ENCODE results near the gene IRF9. TPM values are rescaled to one million over a fixed set of nuclear protein-coding genes. Genes with fewer than 3 reads are reported as not detected.

Gene IRF9
- polyA plus RNA-seq, 3 donors = 36.3 to 79.1 (median 42.5) TPM

DNA sequence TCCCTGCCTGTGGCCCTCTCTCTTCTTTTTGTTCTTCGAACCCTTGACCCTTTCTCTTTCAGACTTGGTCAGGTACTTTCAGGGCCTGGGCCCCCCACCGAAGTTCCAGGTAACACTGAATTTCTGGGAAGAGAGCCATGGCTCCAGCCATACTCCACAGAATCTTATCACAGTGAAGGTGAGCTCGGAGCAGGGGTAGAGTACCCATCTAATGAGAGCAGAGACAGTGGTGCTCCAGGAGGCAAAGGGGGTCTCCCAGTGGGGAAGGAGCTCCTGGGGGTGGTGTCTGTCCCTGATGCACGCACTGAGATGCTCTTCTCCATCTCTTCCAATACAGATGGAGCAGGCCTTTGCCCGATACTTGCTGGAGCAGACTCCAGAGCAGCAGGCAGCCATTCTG is 4.7 kb downstream of the IRF9 start:
- 90 to 95% (median 91%) methylated on average over 5 of the region's 5 CpGs for WGBS, 3 donors
- no peak overlapping the region for H3K27ac ChIP-seq (ENCODE audit: low read depth, low read length)

DNA sequence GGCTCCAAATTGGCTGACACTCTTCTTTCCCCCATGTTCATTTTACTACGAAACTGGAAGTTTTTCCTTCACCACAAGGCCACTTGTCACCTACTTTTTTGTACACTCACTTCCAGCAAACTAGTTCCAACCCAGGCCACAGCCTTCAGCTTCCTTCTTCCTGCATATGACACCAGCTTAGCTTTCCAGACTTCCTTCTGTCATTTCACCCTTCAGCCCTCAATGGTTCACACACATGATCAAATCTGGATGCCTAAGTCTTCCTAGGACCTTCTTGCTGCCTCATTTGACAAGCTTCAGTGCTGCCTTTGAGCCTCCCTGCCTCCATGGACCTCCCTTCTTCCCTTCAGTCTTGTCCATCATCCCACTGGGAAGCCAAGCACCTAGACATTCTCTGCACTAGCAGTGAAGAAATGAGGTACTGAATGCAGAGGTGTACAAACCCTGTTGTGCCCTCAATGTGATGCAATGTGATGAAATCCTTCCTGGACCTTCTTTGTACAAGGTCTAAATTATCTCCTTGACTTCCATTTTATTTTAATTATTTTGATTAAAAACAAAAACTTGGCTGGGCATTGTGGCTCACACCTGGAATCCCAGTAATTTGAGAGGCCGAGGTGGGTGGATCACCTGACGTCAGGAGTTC is 6.5 kb downstream of the IRF9 start:
- 76 to 93% (median 78%) methylated on average over 3 of the region's 3 CpGs for WGBS, 3 donors
- no peak overlapping the region for H3K27ac ChIP-seq (ENCODE audit: low read depth, low read length)

DNA sequence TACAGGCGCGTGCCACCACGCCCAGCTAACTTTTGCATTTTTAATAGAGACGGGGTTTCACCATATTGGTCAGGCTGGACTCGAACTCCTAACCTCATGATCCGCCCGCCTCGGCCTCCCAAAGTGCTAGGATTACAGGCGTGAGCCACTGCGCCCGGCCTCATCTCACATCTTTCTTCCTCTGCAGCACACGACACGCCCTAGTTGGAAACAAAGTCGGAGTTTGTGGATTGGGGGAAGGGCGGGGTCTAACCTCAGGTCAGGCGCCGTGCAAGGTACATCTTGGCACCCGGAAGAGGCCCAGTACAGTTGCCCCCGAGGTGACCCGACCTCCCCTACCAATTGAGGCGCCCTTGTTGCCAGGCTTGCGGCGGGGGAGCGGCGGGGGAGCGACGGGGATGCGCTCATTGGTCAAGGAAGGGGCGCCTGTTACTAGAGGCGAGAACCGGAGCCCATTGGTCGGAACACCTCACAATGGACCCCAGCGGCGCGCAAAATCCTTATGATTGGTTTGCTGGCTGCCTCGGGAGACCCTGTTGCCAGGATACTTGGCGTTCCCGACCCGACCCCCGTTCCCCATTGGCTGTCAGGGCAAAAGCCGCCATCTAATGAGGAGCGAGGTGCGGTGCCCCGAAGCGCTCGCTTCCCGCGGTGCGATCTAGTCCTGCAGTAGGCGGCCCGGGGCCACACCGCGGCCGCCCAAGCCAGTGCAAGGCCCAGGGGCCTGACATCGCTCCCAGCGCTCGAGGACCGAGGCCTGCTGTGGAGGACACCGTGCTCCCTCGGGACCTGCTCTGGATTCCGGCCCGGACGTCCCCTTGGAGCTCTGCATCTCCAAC is 10.6 kb downstream of the IRF9 start, which contains the start of gene REC8:
Gene REC8, plus strand, starts transcription at position 659 of the 839 bp plus-strand sequence. CDS start 473 bp downstream, outside the sequence.
- 16 to 44% (median 18%) methylated on average over 63 of the region's 63 CpGs for WGBS, 3 donors
- no peak within 1 kb of the TSS for H3K27ac ChIP-seq (ENCODE audit: low read depth, low read length)

DNA sequence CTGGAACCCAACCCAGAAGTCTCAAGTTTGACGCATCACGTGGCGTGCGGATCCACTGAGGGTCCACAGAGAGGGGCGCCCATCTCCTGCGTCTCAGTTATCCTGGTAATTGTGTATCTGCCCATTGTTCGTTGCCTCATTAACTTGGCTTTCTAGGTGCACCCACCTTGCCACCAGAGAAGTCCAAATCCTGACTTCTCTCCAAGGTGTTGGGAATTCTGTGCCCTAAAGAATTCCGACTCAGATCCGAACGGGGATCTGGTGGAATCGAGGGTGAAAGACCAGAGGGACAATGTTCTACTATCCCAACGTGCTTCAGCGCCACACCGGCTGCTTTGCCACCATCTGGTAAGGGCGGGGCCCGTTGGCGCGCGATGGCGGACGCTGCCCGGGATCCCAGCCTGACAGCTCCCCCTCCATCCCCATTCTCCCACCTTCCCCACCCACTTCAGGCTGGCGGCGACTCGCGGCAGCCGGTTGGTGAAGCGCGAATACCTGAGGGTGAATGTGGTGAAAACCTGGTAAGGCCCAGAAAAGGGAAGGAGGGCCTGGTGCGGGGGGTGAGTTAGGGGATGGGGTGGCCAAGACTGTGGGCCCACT is 11.3 kb downstream of the IRF9 start:
- 41 to 71% (median 49%) methylated on average over 30 of the region's 30 CpGs for WGBS, 3 donors

DNA sequence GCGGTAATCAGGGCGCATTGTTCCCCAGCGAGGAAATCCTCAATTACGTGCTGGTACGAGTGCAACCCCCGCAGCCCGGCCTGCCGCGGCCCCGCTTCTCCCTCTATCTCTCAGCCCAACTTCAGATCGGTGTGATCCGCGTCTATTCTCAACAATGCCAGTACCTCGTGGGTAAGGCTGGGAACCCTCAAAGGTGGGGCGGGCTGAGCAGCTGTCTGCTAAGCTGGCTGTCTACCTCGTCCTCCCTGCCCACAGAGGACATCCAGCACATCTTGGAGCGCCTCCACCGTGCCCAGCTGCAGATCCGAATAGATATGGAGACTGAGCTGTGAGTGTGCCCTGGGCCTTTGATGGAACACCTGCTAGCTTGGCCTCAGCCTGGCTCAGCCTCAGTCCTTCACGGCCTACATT is 11.8 kb downstream of the IRF9 start:
- 70 to 84% (median 71%) methylated on average over 20 of the region's 20 CpGs for WGBS, 3 donors
- H3K27ac ChIP-seq (ENCODE audit: low read depth, low read length) = no peak overlapping the region

More for the DNA sequence above, 11.3 kb downstream of the IRF9 start:
- H3K27ac ChIP-seq (ENCODE audit: low read depth, low read length) = no peak overlapping the region

DNA sequence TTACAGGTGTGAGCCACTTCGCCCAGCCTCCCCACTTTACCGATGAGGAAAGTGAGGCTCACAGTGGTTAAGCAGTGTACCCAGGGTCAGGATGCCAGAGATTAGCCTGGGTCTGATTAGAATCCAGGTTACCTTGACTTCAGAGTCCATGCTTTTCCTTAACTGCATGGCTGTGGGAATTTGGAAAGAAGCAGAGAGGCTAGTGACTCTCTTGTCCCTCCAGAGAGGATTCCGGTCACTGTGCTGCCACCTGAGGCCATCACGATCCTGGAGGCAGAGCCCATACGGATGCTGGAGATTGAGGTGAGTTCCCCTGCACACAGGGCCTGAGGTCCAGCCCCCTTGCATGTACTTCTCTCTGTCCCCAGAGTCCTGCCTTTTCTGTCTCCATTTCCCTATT is 15.5 kb downstream of the IRF9 start:
- H3K27ac ChIP-seq (ENCODE audit: low read depth, low read length) = no peak overlapping the region
- 94 to 95% (median 95%) methylated on average over 5 of the region's 5 CpGs for WGBS, 3 donors

DNA sequence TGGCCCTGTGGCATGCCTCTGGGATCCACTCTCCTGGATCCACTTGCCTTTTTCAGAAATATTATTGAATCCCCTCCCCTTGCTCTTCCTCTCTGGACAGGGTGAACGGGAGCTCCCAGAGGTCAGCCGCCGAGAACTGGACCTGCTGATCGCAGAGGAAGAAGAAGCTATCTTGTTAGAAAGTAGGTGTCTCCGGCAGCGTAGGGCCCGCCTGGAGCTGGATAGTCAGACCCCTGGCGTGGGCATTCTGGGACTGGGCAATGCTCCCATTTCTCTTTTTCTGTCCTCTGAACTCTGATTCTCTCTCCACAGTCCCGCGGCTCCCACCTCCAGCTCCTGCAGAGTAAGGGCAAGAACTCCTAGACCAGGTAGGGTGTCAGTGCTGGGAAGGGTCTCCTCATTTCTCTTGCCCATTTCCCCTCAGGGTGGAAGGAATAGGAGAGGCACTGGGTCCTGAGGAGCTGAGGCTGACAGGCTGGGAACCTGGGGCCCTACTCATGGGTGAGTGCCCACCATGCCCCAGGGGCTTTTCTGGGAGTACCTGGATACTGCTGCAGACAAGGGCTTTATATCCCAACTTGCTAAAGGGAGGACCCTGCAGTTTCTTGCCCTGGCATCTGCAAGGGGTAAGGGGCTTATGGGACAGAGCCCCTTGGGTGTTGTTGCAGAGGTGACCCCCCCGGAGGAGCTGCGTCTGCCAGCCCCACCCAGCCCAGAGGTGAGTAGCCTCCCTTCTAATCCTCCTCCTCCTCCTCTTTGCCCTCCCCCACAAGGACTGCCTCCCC is 16.2 kb downstream of the IRF9 start:
- 88 to 91% (median 90%) methylated on average over 12 of the region's 12 CpGs for WGBS, 3 donors
- no peak overlapping the region for H3K27ac ChIP-seq (ENCODE audit: low read depth, low read length)

DNA sequence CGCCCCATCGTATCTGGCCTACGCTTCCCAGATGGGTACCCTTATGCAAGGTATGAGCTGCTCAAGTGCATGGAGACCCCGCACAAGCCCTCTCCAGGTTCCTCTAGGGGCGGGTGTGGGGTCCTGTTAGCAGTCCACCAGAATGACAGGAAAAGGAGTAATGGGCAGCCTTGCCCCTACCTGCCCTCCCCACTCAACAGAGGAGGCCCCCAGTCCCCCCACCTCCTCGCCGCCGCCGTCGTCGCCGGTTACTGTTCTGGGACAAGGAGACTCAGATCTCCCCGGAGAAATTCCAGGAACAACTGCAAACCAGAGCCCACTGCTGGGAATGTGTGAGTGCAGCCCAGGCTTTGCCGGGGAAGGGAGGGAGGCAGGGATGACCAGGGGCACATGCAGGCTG is 16.8 kb downstream of the IRF9 start:
- H3K27ac ChIP-seq (ENCODE audit: low read depth, low read length) = no peak overlapping the region

DNA sequence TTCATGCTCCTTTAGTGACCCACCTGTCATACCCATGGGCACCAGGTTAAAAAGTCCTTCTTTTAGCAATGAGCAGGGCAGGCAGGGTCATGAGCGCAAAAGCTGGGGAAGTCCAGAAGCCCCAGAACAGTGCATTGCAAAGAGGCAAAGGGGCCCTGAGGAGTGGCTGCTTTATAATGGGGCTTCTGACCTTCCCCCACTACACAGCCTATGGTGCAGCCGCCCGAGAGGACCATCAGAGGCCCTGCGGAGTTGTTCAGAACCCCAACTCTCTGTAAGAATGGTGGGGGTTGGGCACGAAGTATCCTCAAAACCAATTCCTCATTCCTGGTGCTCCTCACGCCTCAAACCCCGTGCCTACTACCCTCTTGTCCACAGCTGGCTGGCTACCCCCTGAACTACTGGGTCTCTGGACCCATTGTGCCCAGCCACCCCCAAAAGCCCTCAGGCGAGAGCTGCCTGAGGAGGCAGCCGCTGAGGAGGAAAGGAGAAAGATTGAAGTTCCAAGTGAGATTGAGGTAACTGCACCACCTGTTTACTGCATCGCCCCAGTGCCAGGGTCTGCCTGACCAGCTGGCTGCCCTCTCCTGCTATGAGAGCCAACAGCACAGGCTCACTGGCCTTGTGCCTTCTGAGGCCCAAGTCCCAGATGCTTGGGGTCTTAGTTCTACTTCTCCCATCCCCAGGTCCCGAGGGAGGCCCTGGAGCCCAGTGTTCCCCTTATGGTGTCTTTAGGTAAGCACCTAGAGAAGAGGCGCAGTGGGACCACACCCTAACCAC is 17.5 kb downstream of the IRF9 start:
- H3K27ac ChIP-seq (ENCODE audit: low read depth, low read length) = no peak overlapping the region
- WGBS, 3 donors = 90 to 94% (median 93%) methylated on average over 12 of the region's 12 CpGs

More for the DNA sequence above, 16.8 kb downstream of the IRF9 start:
- 92 to 94% (median 92%) methylated on average over 14 of the region's 14 CpGs for WGBS, 3 donors

DNA sequence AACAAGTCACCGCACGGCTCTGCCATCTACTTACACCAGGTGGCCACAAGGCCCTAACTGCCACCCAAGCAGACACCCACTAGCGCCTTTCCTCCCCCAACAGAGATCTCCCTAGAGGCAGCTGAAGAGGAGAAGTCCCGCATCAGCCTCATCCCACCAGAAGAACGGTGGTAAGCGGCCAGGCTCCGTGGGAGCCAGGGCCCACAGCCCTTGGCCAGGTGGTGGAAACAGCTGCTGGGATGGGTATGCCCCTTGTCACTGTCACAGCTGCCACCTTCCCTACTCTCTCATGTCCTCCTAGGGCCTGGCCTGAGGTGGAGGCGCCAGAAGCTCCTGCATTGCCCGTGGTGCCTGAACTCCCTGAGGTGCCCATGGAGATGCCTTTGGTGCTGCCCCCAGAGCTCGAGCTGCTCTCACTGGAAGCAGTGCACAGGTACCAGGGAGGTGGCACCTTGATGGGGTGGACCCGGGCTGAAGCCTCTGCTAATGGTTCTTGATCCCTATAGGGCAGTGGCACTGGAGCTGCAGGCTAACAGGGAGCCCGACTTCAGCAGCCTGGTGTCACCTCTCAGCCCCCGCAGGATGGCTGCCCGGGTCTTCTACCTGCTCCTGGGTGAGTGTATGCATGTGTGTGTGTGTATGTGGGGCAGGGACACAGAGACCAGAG is 18.4 kb downstream of the IRF9 start:
- WGBS, 3 donors = 86 to 92% (median 89%) methylated on average over 14 of the region's 14 CpGs
- H3K27ac ChIP-seq (ENCODE audit: low read depth, low read length) = peak overlapping the region; percentile 41

DNA sequence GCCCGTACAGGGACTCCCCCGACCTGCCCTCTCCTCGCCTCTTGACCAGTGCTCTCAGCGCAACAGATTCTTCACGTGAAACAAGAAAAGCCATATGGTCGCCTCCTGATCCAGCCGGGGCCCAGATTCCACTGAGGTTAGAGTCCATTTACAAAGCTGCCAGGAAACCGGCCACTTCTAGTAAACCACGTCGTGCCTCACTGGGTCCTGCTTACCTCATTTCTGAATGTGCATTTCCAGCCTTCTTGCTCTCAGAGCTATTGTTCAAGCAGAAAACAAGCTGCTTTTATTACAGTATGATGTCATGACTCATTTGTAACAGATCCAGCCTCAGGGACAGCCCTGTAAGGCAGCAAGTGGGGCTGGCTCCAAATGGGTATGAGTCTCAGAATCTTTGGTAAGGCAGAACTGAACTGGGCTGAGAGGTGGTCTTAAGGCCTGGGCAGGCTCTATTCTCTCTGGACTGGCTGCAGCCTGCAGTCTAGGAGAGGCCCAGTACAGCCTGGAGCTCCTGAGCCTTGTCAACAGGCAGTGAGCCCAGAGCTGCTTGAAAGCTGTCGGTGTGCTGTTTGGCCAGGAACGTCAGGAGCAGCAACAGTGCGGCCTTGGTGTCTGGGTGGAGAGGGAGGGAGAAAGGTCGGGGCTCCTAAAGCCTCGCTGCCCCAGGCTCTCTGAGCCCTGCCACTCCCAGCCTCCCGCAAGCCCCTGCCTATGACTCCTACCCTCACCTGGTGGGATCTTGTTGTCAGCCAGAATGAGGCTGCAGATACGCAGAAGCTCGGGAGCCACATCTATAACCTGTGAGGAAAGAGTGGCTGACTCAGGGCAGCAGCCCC is 19.1 kb downstream of the IRF9 start:
- no peak overlapping the region for H3K27ac ChIP-seq (ENCODE audit: low read depth, low read length)
- 69 to 83% (median 76%) methylated on average over 17 to 18 of the region's 18 CpGs for WGBS, 3 donors

DNA sequence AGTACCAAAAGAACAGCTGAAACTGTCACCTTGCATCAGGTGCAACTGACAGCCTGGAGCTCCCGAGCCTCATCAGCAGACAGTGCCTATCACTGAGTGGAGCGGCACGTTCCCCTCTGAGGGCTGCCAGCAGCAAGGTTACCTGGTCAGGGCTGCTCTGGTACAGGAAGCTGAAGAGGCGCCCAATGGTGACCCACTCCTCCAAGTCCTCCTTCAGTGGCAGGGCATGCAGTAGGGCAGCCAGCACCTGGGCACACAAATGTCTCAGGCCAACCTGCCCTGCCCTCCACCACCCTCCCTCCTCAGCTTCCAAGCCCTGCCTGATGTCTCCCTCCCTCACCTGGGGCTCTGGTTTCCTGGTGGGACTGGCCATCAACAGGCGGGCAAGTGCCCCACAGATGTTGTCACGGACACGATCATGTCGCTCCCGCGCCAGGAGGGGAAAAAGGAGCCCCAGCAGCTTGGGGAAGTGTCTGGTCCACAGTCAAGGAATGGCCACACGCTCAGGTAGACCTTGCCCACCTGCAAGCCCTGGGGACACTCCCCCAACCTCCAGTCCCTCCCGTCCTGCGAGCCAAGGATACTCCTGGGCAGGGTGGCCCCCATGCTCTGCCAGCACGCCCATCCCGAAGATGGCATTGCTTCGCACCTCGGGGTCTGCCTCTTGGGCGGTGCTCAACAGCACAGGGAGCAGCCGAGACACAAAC is 20.5 kb downstream of the IRF9 start:
- no peak overlapping the region for H3K27ac ChIP-seq (ENCODE audit: low read depth, low read length)
- WGBS, 3 donors = 83 to 89% (median 87%) methylated on average over 19 of the region's 19 CpGs

DNA sequence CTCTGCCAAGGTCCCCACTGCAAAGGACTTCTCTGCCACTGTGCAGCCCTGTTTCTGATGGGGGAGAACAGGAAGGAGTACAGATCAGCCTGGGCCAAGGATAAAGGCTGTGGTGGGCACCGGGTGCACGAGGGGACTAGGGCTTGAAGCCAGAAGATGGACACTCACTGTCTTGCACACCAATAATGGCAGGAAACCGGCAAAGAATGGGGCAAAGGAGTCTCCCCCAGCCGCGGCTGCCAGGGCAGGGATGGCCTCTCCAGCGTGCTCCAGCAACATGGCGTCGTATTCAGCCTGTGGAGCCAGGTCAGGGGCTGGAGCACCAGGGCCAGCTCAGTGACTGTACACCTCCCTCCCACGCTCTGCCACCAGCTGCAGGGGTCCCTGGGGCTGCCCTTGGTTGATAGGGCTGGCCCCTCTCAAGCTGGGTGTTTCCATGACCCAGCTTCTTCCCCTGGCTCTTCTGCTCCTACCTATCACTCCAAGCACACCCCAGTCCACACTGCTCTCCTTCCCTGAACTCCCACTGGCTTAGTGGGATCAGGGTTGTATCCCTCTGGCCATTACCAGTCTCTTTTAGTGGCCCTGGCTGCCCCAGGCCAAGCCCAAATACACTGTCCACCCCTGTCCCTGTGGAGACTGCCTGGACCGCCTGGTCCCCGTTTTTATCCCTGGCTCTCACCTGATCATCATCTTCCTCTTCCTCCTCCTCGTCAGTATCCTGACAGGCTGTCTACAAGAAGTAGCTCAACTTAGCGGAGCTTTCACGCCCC is 21.2 kb downstream of the IRF9 start:
- H3K27ac ChIP-seq (ENCODE audit: low read depth, low read length) = no peak overlapping the region
- WGBS, 3 donors = 86 to 87% (median 86%) methylated on average over 12 to 14 of the region's 14 CpGs

DNA sequence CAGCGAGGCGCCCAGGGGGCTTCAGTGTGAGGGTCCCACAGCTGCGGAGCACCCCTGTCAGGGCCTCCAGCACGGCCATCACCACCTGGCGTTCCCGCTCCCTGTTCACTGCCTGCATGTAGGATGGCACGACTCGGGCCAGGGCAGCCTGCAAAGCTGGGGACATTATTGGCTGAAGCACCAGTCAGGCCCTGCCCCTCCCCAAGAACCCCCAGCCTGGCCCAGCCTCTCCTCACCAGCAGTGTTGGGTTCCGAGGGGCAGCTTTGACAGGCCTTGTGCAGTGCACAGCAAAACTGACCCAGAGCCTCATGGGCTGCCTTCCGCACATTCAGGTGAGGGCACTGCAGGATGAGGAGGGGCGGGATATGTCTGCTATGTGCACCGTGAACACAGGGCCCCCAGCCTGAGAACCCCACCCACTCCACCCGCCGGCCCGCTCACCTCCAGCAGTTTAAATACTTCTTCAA is 22.0 kb downstream of the IRF9 start:
- H3K27ac ChIP-seq (ENCODE audit: low read depth, low read length) = no peak overlapping the region
- 89 to 95% (median 93%) methylated on average over 14 to 15 of the region's 15 CpGs for WGBS, 3 donors

All from adipose tissue (tissue), 3 donors.